Activated naive CD8-positive, alpha-beta T cell treated with anti-CD3 and anti-CD28 coated beads, Interleukin-2, amount 10 ng/mL, durations not matched to agents 7 days and 5 days (primary cell): ENCODE data around the gene RPS10. TPM values are rescaled to one million over a fixed set of nuclear protein-coding genes. Genes with fewer than 3 reads are reported as not detected.
A peak's percentile ranks its signal among the peaks of the same experiment; 100 is the strongest.

Experiments
- ATAC-seq: fragments of 150-1000 bp; cut with Tn5 transposase; one replicate; pipeline ENCODE4 v1.10.0; 2021; ENCODE audit warnings: low read depth, moderate library complexity
- POLR2A ChIA-PET: fragments of 350-600 bp; sonication (Branson Sonifier 250); formaldehyde crosslinking; loops from one replicate; lab custom pipeline; 2021; ENCODE audit warnings: antibody characterized with exemption; lab: Charles Lee
- DNase-seq: peaks from one replicate; pipeline ENCODE4 v3.0.0; 2021
- H3K27ac Mint-ChIP-seq: one replicate; pipeline ENCODE4 v1.8.0; 2022; ENCODE audit warnings: mild to moderate bottlenecking, mixed read lengths
- H3K27me3 Mint-ChIP-seq: one replicate; pipeline ENCODE4 v1.8.0; 2022; ENCODE audit warnings: mild to moderate bottlenecking, moderate library complexity, mixed read lengths
- H3K36me3 Mint-ChIP-seq: one replicate; pipeline ENCODE4 v1.8.0; 2021; ENCODE audit warnings: mild to moderate bottlenecking, mixed read lengths
- H3K4me1 Mint-ChIP-seq: one replicate; pipeline ENCODE4 v1.8.0; 2021; ENCODE audit warnings: mixed read lengths
- H3K4me3 Mint-ChIP-seq: one replicate; pipeline ENCODE4 v1.8.0; 2022; ENCODE audit warnings: mild to moderate bottlenecking, moderate library complexity, mixed read lengths
- H3K9me3 Mint-ChIP-seq: one replicate; pipeline ENCODE4 v1.8.0; 2021; ENCODE audit warnings: mixed read lengths
- total RNA-seq, 2 experiments: library from RNA; stranded (reverse); gene quantifications; one replicate each; pipeline ENCODE4 v1.2.3, GENCODE V29; 2021

Gene RPS10
- total RNA-seq, 2 experiments from 2014 or later, result 1,507 to 1,529 TPM

DNA sequence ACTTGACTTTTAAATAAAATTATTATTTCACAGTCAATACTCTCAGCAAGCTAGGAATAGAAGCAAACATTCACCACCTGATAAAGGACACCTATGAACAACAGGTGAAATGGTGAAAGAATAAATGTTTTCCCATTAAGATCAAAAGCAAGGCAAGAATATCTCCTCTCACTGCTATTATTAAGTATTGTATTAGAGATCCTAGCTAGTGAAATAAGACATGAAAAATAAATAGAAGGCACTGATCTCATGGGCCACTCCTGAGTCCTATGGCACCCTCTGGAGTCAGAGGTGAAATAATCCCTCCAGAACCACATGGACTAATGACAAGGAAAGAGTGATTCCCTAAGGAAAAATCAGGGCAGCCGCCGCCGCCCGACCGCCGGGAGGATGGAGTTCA is 29.4 kb downstream of the RPS10 start:
- Mint-ChIP-seq H3K27ac (no peak overlapping the region), H3K27me3 (no peaks in the 10 kb centered on the region), H3K4me3 (no peak overlapping the region), H3K4me1 (peaks cover 4% of the 10 kb centered on the region), H3K36me3 (no peaks in the 10 kb centered on the region), H3K9me3 (peaks cover 2% of the 10 kb centered on the region)
- POLR2A ChIA-PET, result no interaction called here
- DNase-seq (no peak), ATAC-seq (no peak)

DNA sequence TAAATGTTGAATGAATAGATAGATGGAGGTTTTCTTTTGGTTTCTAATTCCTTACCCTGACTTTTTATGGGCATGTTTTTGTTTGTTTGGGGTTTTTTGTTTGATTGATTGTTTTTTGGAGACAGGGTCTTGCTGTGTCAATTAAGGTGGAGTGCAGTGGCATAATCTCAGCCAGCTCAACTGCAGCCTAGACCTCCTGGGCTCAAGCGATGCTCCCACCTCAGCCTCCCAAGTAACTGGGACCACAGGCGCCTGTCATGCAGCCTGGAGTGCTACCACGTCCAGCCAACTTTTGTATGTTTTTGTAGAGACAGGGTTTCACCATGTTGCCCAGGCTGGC is 31.9 kb downstream of the RPS10 start:
- DNase-seq (no peak), ATAC-seq (no peak)
- peak overlapping the region; percentile 71 for H3K4me3 Mint-ChIP-seq
- peaks cover 2% of the 10 kb centered on the region for H3K9me3 Mint-ChIP-seq
- H3K36me3 Mint-ChIP-seq, result no peaks in the 10 kb centered on the region
- POLR2A ChIA-PET, result interaction anchor here (0.6 to 3.8 kb wide), 3 partner anchors 31 to 145 kb away, joined by 3 to 28 read pairs (median 4); partner anchors contain the start of gene SMIM29
- H3K27me3 Mint-ChIP-seq, result no peaks in the 10 kb centered on the region
- no peak overlapping the region for H3K27ac Mint-ChIP-seq
- peaks cover 4% of the 10 kb centered on the region for H3K4me1 Mint-ChIP-seq

DNA sequence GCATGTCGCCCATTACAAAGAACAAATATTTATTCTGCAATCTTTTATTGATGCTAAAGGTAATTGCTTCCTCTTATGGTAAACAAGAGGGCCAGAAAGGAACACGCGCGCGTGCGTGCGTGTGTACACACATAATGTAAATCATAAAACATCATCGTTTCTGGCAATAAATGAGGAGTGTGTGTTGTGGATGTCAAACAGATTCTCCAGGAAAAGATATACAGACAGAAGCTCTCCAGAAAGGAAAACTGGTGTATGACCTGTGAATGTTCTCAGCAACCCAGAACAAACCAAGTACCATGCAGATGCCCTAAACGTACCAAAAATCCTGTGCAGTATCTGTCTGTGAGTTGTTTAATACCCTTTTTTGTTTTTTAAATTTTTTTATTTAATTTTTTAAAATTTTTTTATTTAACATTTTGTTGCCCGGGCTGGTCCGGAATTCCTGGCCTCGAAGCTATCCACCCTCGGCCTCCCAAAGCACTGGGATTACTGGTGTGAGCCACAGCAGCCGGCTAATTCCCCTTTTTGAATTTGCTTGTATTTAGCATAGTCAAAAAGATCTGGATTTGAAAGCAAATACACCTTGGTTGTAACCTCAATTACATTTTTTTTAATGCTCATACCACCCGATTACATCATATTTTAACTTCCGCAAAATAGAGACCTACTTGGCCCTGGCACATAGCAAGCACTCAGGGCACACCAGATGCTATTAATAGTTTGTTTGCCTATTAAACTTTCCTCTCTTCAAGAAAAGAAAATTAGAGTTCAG is 32.5 kb downstream of the RPS10 start:
- H3K9me3 Mint-ChIP-seq, result peaks cover 2% of the 10 kb centered on the region
- peaks cover 4% of the 10 kb centered on the region for H3K4me1 Mint-ChIP-seq
- no peaks in the 10 kb centered on the region for H3K27me3 Mint-ChIP-seq
- DNase-seq (no peak), ATAC-seq (no peak)
- no peaks in the 10 kb centered on the region for H3K36me3 Mint-ChIP-seq
- H3K4me3 Mint-ChIP-seq, result peak overlapping the region; percentile 71
- H3K27ac Mint-ChIP-seq, result peak overlapping the region; percentile 86
- POLR2A ChIA-PET, result interaction anchor here (0.7 to 3.8 kb wide), 5 partner anchors 22 to 930 kb away, joined by 3 to 28 read pairs (median 3); partner anchors contain the start of genes HMGA1 and SMIM29

DNA sequence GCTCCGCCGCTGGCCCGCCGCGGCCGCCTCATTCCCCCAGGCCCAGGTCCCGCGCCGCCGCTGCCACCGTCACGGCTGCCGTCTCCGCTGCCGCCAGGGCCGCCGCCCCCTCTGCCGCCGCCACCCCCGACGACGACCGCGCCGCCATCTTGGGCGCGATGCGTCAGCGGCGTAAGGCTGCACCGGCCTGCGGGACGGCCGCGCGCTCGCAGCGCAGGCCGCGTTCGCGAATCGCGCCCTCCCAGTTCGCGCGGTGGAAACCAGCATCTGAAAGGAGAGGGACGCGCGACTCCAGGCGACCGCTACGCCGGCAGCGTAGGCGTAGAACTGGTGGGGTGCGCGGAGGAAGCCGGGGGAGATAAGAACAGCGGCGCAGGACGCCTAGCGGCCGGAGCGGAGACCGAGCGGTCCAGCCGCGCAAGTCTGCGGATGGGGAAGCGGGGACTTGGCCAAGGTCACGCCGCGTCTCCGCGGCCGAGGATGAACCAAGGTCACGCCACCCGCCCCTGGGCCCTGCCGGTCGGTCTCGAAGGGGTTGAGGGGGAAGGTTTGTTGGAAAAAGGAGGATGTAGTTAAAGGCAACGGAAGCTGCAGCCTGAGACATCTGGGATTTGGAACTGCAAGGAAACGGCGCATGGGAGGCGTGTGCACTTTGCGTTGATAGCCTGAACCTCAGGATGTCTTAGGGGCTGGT is 33.2 kb downstream of the RPS10 start, which contains the start of gene NUDT3:
Gene NUDT3, minus strand, starts transcription at position 173 of the 694 bp plus-strand sequence. CDS start 307 bp downstream, outside the sequence.
- H3K27me3 Mint-ChIP-seq, result no peaks in the 10 kb centered on the region
- H3K4me1 Mint-ChIP-seq, result peaks cover 4% of the 10 kb centered on the region
- H3K27ac Mint-ChIP-seq, result peak within 1 kb of the TSS; percentile 86
- H3K9me3 Mint-ChIP-seq, result peaks cover 2% of the 10 kb centered on the region
- peak within 1 kb of the TSS; percentile 71 for H3K4me3 Mint-ChIP-seq
- DNase-seq, result peak; percentile 97
- peak; percentile 92 for ATAC-seq
- no peaks in the 10 kb centered on the region for H3K36me3 Mint-ChIP-seq
- POLR2A ChIA-PET, result interaction anchor here (0.7 to 3.8 kb wide), 9 partner anchors 22 to 930 kb away, joined by 3 to 28 read pairs (median 3); partner anchors contain the start of genes HMGA1, RPS10 and SMIM29

DNA sequence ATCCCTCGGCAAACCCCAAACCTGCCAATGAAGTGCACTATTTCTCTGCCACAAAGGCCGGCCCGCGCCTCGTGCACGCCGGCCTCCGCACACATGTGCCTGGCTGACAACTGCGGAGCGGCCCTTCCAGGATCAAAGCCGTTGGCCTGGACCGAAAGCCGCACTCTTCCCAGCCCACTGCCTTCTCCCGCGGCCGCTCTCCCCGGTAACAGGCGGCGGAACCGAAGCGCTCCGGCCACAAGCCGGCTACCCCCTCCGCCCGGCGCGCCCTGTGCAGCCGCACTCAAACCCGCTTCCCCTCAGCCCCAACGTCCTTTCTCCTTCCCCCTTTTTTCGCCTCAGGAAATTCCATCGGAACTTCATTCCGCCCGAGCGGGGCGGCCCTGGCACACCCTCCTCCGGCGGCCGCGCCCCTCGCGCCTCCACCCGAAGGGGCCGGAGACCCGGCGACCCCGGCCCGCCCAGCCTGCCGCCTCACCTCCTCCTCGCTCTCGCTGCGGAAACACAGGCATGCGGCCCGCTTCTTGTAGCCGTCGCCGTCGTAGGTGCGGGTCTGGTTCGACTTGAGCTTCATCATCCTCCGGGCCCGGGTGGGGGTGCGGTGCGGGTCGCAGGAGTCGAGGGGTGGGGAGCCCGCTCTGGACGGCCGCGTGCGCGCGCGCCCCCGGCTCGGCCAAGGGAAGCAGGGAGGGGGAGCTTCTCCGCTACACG is 33.9 kb downstream of the RPS10 start:
- Mint-ChIP-seq H3K9me3 (peaks cover 2% of the 10 kb centered on the region), H3K27ac (no peak overlapping the region), H3K36me3 (no peaks in the 10 kb centered on the region), H3K27me3 (no peaks in the 10 kb centered on the region), H3K4me1 (peaks cover 5% of the 10 kb centered on the region), H3K4me3 (no peak overlapping the region)
- POLR2A ChIA-PET, result interaction anchor here (1.0 to 3.8 kb wide), 7 partner anchors 23 to 168 kb away, joined by 3 to 28 read pairs (median 4); partner anchors contain the start of genes HMGA1, RPS10 and SMIM29
- peak; percentile 4 for ATAC-seq
- peak; percentile 71 for DNase-seq

DNA sequence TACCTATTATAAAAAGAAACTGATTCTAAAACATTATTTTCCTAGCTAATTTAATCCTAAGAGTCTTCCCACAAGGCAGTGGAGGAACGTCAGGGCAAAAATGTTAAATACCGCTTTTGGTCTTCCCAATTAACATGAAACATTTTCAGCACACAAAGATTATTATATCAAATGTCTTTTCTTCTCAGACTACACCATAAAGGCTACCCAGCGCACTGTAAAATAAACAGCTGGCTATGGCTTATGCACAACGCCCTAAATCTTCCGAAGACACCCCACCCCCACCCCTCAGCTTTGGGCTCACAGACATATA is 34.4 kb downstream of the RPS10 start:
- no peak for ATAC-seq

DNA sequence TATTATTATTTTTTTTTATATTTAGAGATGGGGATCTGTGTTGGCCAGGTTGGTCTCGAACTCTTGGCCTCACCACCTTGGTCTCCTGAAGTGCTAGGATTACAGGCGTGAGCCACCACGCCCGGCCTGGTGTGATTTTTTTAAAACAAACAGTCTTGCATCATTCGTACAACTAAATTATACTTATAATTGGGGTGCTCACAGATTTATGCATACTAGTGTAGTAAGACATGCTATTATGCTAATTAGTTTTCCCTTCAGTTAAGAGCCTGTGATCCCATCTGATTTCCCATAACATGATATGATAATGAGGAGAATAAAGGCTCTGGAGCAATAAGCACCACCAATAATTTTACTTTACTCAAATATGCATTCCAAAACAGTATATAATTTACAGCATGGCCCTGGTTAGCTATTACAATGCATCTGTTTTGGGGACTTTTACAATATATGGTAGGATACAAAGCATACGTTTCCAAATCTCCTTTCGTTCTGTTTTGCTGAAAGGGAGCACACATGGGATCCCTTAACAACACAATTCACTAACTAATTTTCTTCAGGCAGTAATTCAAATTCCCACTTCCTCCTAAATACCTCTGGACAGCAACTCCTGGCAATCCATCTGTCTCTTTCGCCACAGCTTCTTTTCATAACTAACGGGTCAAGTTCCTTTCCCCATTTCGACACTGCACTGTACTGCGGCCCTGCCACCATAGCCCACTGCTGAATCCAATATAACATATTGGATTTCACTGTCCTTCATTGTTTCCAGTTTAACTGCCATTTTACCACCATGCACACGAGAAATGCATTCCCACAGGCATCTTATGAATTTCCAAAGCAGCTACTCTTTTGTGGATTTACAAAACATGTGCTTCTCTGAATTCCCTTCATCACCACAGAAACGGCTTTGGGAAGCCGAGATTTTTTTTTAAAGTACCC is 35.1 kb downstream of the RPS10 start:
- H3K27ac Mint-ChIP-seq, result no peak overlapping the region
- POLR2A ChIA-PET, result interaction anchor here (1.2 to 3.8 kb wide), 3 partner anchors 10 to 154 kb away, joined by 3 to 28 read pairs (median 9); partner anchors contain the start of genes HMGA1 and SMIM29
- H3K4me3 Mint-ChIP-seq, result no peak overlapping the region
- H3K27me3 Mint-ChIP-seq, result no peaks in the 10 kb centered on the region
- ATAC-seq (no peak), DNase-seq (no peak)
- H3K4me1 Mint-ChIP-seq, result peaks cover 8% of the 10 kb centered on the region
- H3K9me3 Mint-ChIP-seq, result no peaks in the 10 kb centered on the region
- H3K36me3 Mint-ChIP-seq, result no peaks in the 10 kb centered on the region

More for the DNA sequence above, 34.4 kb downstream of the RPS10 start:
- POLR2A ChIA-PET, result interaction anchor here (1.2 to 3.8 kb wide), 6 partner anchors 11 to 168 kb away, joined by 3 to 28 read pairs (median 4); partner anchors contain the start of genes HMGA1, RPS10 and SMIM29
- Mint-ChIP-seq H3K9me3 (peaks cover 2% of the 10 kb centered on the region), H3K36me3 (no peaks in the 10 kb centered on the region), H3K27me3 (no peaks in the 10 kb centered on the region), H3K4me1 (peaks cover 6% of the 10 kb centered on the region), H3K4me3 (no peak overlapping the region), H3K27ac (no peak overlapping the region)
- no peak for DNase-seq

DNA sequence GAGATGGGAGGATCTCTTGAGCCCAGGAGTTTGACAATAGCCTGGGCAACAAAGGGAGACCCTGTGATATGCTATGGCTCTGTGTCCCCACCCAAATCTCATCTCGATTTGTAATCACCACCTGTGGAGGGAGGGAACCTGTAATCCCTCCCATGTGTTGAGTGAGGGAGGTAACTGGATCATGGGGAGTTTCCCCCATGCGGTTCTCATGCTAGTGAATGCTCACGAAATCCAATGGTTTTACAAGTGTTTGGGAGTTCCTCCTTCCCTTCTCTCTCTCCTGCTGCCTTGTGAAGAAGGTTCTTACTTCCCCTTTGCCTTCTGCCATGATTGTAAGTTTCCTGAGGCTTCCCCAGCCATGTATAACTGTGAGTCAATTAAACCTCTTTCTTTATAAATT is 36.8 kb downstream of the RPS10 start:
- no peak for ATAC-seq
- no peak overlapping the region for H3K27ac Mint-ChIP-seq

DNA sequence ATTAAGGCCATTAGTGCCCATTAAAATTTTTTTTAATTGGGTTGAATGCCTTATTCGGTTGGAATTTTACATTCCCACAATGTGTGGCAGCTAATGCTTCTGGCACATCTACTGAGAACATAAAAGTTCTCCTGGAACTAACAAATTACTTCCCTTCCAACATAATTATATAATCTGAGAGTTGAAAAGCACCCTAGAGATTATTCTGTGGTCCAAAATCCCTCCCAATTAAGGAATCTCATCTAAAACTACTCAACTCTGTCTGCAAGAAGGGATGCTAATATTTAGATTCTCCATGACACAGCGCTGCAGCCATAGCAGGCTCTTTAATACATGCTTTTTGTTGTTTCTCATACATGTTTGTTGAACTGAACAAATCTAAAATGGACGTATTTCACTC is 37.4 kb downstream of the RPS10 start:
- Mint-ChIP-seq H3K4me3 (no peak overlapping the region), H3K4me1 (peaks cover 11% of the 10 kb centered on the region), H3K36me3 (no peaks in the 10 kb centered on the region), H3K9me3 (no peaks in the 10 kb centered on the region), H3K27me3 (no peaks in the 10 kb centered on the region), H3K27ac (no peak overlapping the region)
- no peak for ATAC-seq
- DNase-seq, result no peak
- POLR2A ChIA-PET, result no interaction called here

More for the DNA sequence above, 36.8 kb downstream of the RPS10 start:
- Mint-ChIP-seq H3K27me3 (no peaks in the 10 kb centered on the region), H3K4me3 (no peak overlapping the region), H3K4me1 (peaks cover 8% of the 10 kb centered on the region), H3K9me3 (no peaks in the 10 kb centered on the region), H3K36me3 (no peaks in the 10 kb centered on the region)
- DNase-seq, result no peak
- POLR2A ChIA-PET, result no interaction called here

DNA sequence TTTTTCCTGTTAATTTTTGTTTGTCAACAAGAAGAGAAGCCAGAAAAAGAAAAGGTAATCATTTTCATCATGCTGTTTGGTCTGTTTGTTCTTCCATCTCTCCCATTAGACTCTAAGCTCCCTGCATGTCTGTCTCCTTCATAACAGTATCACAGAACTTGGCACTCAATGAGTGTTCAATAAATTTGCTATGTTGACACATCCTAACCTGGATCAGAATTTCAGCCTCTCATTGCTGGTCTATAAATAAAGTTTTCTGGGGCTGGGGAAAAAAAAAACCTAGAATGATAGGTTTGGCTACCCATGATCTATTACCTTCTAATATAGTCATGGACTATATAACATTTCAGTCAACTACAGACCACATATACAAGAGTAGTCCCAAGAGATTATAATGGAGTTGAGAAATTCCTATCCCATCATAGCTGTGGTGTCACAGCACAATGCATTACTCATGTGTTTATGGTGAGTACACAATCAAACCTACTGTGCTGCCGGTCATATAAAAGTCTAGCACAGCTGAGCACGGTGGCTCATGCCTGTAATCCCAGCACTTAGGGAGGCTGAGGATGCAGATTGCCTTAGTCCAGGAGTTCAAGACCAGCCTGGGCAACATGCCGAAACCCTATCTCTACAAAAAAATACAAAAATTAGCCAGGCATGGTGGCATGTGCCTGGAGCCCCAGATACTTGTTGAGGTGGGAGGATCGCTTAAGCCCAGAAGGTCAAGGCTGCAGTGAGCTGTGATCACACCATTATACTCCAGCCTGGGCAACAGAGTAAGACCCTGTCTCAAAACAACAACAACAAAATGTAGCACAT is 39.3 kb downstream of the RPS10 start:
- no peak overlapping the region for H3K4me3 Mint-ChIP-seq
- H3K27me3 Mint-ChIP-seq, result no peaks in the 10 kb centered on the region
- no peaks in the 10 kb centered on the region for H3K9me3 Mint-ChIP-seq
- H3K36me3 Mint-ChIP-seq, result no peaks in the 10 kb centered on the region
- H3K27ac Mint-ChIP-seq, result no peak overlapping the region
- no peak for ATAC-seq
- peaks cover 8% of the 10 kb centered on the region for H3K4me1 Mint-ChIP-seq
- POLR2A ChIA-PET, result interaction anchor here (0.7 kb wide), 1 partner anchor 191 kb away, joined by 6 read pairs; no protein-coding TSS in a partner anchor
- no peak for DNase-seq

DNA sequence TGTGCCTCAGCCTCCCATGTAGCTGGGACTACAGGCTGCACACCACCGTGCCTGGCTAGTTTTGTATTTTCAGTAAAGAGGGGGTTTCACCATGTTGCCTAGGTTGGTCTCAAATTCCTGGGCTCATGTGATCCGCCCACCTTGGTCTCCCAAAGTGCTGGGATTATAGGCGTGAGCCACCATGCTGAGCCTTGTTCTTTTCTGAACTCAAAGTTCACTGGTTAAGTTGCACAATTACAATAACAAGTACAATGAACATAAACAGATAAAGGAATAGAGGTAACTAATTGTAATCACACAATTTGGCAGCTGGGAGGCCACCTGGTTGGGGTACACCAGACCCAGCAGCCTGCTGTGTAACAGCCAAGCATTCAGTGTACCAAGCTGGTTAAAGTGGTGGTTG is 40.1 kb downstream of the RPS10 start:
- Mint-ChIP-seq H3K9me3 (no peaks in the 10 kb centered on the region), H3K27ac (no peak overlapping the region), H3K36me3 (peaks cover 2% of the 10 kb centered on the region), H3K4me3 (no peak overlapping the region), H3K4me1 (peaks cover 8% of the 10 kb centered on the region), H3K27me3 (no peaks in the 10 kb centered on the region)
- DNase-seq (no peak), ATAC-seq (no peak)
- POLR2A ChIA-PET, result no interaction called here
